GM19035 (cell line): ENCODE measurements around the gene ZNF70.

Source experiments
- ATAC-seq: cut with Tn5 transposase; IDR thresholded peaks from one replicate; pipeline ENCODE4 v1.9.1; 2021; ENCODE audit not compliant: unreplicated experiment

Gene ZNF70

GRCh38 chr22:23779731-23780130 lies 28.8 kb upstream of the ZNF70 start:
- ATAC-seq: no peak

- ATAC-seq: no peak
Measured at GRCh38 chr22:23779083-23779482, 28.2 kb upstream of the ZNF70 start.

GRCh38 chr22:23778577-23778900 lies 27.6 kb upstream of the ZNF70 start:
- ATAC-seq: no peak

- ATAC-seq: no peak
Measured at GRCh38 chr22:23777776-23778576, 27.1 kb upstream of the ZNF70 start.

- no peak for ATAC-seq
Measured at GRCh38 chr22:23775779-23776375, 25.0 kb upstream of the ZNF70 start.

- no peak for ATAC-seq
Measured at GRCh38 chr22:23774922-23775436, 24.1 kb upstream of the ZNF70 start.

GRCh38 chr22:23774114-23774921 lies 23.4 kb upstream of the ZNF70 start:
- ATAC-seq: no peak

- no peak for ATAC-seq
Measured at GRCh38 chr22:23773483-23774113, 22.7 kb upstream of the ZNF70 start.

GRCh38 chr22:23772649-23773473 lies 21.9 kb upstream of the ZNF70 start, which contains the start of gene MMP11:
MMP11 (plus strand) TSS chr22:23772849; CDS start chr22:23772871, 22 bp downstream.
- ATAC-seq: no peak

- no peak for ATAC-seq
Measured at GRCh38 chr22:23772315-23772648, 21.4 kb upstream of the ZNF70 start.

GRCh38 chr22:23769321-23769965 lies 18.5 kb upstream of the ZNF70 start:
- no peak for ATAC-seq

- no peak for ATAC-seq
Measured at GRCh38 chr22:23767673-23768548, 17.0 kb upstream of the ZNF70 start, which contains the start of gene CHCHD10. CHCHD10 (minus strand) TSS chr22:23767972; CDS start chr22:23767874, 98 bp downstream.

- ATAC-seq: no peak
Measured at GRCh38 chr22:23767303-23767672, 16.4 kb upstream of the ZNF70 start.

GRCh38 chr22:23764899-23765881 lies 14.3 kb upstream of the ZNF70 start:
- ATAC-seq: no peak

- ATAC-seq: no peak
Measured at GRCh38 chr22:23763954-23764353, 13.0 kb upstream of the ZNF70 start.

- ATAC-seq: no peak
Measured at GRCh38 chr22:23763579-23763945, 12.7 kb upstream of the ZNF70 start.

GRCh38 chr22:23762842-23763578 lies 12.1 kb upstream of the ZNF70 start, which contains the start of gene C22orf15:
C22orf15 (plus strand) TSS chr22:23762990; CDS start chr22:23763307, 317 bp downstream.
- no peak for ATAC-seq
